WTC11 (cell line): Measurements from ENCODE around the gene OR8J1.

Experiments used
- ETV6 ChIP-seq: sonication (generic); formaldehyde crosslinking; IDR thresholded peaks from 2 replicates; pipeline ENCODE4 v1.8.1; 2022; ENCODE audit warnings: mild to moderate bottlenecking, missing genetic modification reagents
- MYBL2 ChIP-seq: sonication (generic); formaldehyde crosslinking; IDR thresholded peaks from 2 replicates; pipeline ENCODE4 v1.8.1; 2023; ENCODE audit warnings: mild to moderate bottlenecking, moderate library complexity, missing genetic modification reagents
- TF ChIP-seq, protein P1 (sequence below): fragments of 200-600 bp; IDR thresholded peaks from 2 replicates; pipeline ENCODE4 v1.8.0; 2022; ENCODE audit warnings: antibody characterized with exemption

DNA sequence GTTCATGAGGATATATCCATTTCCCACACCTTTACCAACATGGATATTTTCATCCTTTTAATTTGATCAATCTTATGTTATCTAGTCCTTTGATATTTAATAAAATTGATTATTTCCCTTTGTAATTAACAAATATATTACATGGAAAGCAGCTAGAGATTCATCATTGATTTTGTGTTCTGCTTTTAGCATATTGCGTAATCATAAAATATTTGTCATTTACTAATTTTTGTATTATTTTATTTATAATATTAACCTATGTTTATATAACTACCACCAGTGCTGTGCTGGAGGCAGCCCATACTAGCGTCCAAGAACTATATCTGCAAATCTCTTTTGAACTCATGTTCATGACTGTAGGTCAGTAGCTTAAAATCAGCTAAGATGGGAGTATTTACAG, 26.0 kb downstream of the OR8J1 start:
- TF ChIP-seq, protein P1, sequence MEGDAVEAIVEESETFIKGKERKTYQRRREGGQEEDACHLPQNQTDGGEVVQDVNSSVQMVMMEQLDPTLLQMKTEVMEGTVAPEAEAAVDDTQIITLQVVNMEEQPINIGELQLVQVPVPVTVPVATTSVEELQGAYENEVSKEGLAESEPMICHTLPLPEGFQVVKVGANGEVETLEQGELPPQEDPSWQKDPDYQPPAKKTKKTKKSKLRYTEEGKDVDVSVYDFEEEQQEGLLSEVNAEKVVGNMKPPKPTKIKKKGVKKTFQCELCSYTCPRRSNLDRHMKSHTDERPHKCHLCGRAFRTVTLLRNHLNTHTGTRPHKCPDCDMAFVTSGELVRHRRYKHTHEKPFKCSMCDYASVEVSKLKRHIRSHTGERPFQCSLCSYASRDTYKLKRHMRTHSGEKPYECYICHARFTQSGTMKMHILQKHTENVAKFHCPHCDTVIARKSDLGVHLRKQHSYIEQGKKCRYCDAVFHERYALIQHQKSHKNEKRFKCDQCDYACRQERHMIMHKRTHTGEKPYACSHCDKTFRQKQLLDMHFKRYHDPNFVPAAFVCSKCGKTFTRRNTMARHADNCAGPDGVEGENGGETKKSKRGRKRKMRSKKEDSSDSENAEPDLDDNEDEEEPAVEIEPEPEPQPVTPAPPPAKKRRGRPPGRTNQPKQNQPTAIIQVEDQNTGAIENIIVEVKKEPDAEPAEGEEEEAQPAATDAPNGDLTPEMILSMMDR, result no peak
- TF ChIP-seq ETV6 (CRISPR knock-in tag), result no peak
- TF ChIP-seq MYBL2 (CRISPR knock-in tag), result no peak
